Stimulated activated CD4-positive, alpha-beta T cell treated with anti-CD3 and anti-CD28 coated beads, Interleukin-12 subunit alpha, Interleukin-12 subunit beta, amount 100 ng/mL, for 4 hours (primary cell): Measurements from ENCODE around the gene CNIH2.
"Not testable (repeated sequence)": the region's sequence is repeated elsewhere in the genome, so short reads cannot be mapped to it uniquely, and the experiment has no call there.

ENCODE experiments used
- DNase-seq: peaks from one replicate; pipeline ENCODE4 v3.0.0-alpha.2; 2020

CNIH2 gene

GRCh38 chr11:66316849-66317251 lies 38.9 kb downstream of the CNIH2 start, which contains the start of gene CD248:
Gene CD248 (minus strand): TSS chr11:66317044. CDS start chr11:66317027, 17 bp downstream.
- no peak for DNase-seq

GRCh38 chr11:66317322-66317722 lies 39.3 kb downstream of the CNIH2 start:
- no peak for DNase-seq

GRCh38 chr11:66317723-66318599 lies 40.0 kb downstream of the CNIH2 start:
- no peak for DNase-seq

GRCh38 chr11:66318600-66318970 lies 40.6 kb downstream of the CNIH2 start:
- no peak for DNase-seq

GRCh38 chr11:66320289-66320688 lies 42.3 kb downstream of the CNIH2 start:
- DNase-seq = not testable (repeated sequence)

GRCh38 chr11:66320748-66321147 lies 42.8 kb downstream of the CNIH2 start:
- DNase-seq = not testable (repeated sequence)

- no peak for DNase-seq
Observed at GRCh38 chr11:66321606-66322005, 43.6 kb downstream of the CNIH2 start.

GRCh38 chr11:66322732-66323427 lies 44.9 kb downstream of the CNIH2 start:
- no peak for DNase-seq

- DNase-seq = no peak
Observed at GRCh38 chr11:66323684-66324083, 45.7 kb downstream of the CNIH2 start.

GRCh38 chr11:66324664-66325063 lies 46.7 kb downstream of the CNIH2 start:
- DNase-seq = no peak

GRCh38 chr11:66325263-66325671 lies 47.3 kb downstream of the CNIH2 start:
- no peak for DNase-seq

GRCh38 chr11:66326261-66327111 lies 48.5 kb downstream of the CNIH2 start:
- no peak for DNase-seq

- DNase-seq = no peak
Observed at GRCh38 chr11:66327171-66328030, 49.4 kb downstream of the CNIH2 start.

GRCh38 chr11:66328031-66328301 lies 50.0 kb downstream of the CNIH2 start:
- no peak for DNase-seq

GRCh38 chr11:66328302-66329144 lies 50.5 kb downstream of the CNIH2 start:
- DNase-seq = peak; percentile 80

GRCh38 chr11:66329165-66329673 lies 51.2 kb downstream of the CNIH2 start:
- no peak for DNase-seq

GRCh38 chr11:66330931-66331330 lies 53.0 kb downstream of the CNIH2 start:
- DNase-seq = no peak

GRCh38 chr11:66331542-66332370 lies 53.8 kb downstream of the CNIH2 start:
- no peak for DNase-seq

- DNase-seq = no peak
Observed at GRCh38 chr11:66332371-66333219, 54.6 kb downstream of the CNIH2 start.
